NCI-H1694 treated with DMSO at 0.1 percent for 48 hours (cell line): ENCODE measurements around the gene ST6GALNAC1.

Experiments used
- DNase-seq: peaks from one replicate; lab custom pipeline; 2025; lab: John Stamatoyannopoulos, UW

The ST6GALNAC1 gene

GRCh38 chr17:76577876-76578275 is 65.7 kb downstream of the ST6GALNAC1 start:
- DNase-seq = no peak

- DNase-seq = no peak
These were observed 67.4 kb downstream of the ST6GALNAC1 start for GRCh38 chr17:76576189-76576588.

GRCh38 chr17:76575570-76575969 is 68.0 kb downstream of the ST6GALNAC1 start:
- DNase-seq = no peak
